Hematopoietic multipotent progenitor cell treated with erythropoietin and hydrocortisone succinate and interleukin-3 and kit ligand, for 8 days (in vitro differentiated cells): ENCODE data around the gene GPR142.
"Not testable (repeated sequence)": the region's sequence is repeated elsewhere in the genome, so short reads cannot be mapped to it uniquely, and the experiment has no call there.

Source experiments
- DNase-seq: peaks from one replicate; pipeline ENCODE4 v3.0.0-alpha.2; 2015

The GPR142 gene

DNA sequence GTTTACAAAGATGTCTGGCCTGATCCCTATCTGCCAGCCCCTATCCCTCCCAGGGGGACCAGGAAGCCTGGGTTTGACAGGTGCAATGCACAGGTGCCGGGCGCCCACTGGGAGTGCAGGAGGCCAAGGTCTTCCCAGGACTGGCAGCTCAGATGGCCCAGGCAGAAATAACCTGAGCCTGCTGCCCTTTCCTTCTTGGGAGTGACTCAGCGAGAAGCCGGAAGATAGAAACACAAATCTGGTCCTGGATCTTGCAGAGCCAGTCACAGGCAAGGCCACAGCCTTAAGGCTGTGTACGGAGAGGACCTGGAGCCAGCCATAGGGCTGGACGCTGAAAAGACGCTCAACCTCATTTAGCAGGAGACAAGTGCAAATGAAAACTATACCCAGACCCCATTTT, 27.7 kb downstream of the GPR142 start:
- DNase-seq = no peak

DNA sequence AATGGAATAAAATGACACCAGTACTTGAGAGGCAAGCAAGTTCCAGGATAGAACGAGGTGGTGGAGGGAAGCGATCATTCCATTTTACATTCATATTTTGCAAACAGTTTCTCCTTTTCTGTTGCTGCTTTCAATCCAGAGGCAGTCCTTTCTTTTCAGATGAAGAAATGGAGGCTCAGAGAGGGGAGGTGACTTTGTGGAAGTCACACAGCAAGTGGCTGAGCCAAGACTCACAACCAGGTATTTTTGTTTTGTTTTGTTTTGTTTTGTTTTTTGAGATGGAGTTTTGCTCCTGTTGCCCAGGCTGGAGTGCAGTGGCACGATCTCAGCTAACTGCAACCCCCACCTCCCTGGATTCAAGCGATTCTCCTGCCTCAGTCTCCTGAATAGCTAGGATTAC, 29.3 kb downstream of the GPR142 start:
- no peak for DNase-seq

DNA sequence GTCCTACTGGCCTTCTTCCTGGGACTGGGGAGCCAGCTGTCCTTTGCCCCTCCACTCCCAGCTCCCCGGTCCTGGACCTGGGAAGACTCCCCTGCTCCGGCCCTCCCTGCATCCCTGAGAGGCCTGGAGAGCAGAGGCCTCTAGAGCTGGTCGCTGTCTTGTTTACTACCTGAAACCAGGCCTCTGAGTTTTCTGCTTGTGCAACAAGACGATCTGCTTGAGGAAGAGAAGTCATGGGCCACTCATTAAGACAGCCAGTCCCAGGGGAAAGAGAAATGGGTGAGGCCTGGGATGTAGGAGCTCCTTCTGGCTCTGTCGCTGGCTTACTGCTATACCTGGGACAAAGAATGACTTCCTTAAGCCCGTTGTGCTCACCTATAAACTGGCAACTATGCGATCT, 34.7 kb downstream of the GPR142 start:
- no peak for DNase-seq

DNA sequence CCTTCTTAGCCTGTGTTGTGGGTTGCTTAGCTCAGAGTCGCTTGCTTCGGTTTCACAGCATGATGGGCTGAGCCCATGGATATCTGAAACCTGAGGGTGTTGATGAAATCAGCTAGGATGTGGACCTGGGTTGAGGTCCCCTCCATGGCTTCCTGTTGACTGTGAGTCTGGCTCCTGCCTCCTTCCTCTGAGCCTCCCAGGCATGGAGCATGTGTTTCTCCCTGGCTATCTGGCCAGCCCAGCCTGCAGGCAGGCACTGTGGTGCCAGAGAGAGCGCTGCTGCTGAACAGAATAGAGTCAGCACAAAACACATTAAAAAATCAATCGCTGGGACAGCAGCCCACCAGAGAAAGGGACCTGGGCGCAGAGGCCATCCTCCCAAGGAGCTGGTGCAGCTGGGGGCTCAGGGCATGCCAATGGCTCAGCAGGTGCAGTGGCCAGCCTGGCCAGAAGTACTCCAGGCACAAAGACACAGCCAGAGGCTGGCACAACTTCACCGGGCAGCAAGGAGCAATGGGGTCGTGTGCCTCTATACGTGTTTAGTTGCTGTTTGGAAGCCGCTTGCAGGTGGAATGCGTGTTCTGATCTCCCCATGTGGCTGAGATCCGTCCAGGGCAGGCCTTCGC, 36.3 kb downstream of the GPR142 start:
- DNase-seq = no peak

DNA sequence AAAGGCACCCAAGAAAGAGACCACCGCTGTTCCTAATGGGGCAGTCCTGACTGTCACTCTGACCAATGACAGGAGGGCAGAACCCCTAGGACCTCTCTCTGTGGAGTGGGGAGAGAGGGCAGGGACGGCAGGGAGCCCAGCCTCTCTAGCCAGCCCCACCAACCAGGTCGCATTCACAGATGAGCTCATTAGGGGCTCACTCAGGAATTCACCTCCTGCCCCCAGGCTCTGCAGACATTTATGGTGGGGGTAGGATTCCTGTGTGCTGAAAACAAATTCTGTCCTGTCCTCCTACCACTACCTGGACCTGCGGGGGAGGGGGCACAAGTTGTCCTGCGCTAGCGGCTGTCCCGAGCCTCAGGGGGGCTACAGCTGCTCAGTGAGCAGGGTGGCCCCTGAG, 36.9 kb downstream of the GPR142 start:
- DNase-seq = no peak

- no peak for DNase-seq
Observed at GRCh38 chr17:74404789-74405188, 37.5 kb downstream of the GPR142 start.

DNA sequence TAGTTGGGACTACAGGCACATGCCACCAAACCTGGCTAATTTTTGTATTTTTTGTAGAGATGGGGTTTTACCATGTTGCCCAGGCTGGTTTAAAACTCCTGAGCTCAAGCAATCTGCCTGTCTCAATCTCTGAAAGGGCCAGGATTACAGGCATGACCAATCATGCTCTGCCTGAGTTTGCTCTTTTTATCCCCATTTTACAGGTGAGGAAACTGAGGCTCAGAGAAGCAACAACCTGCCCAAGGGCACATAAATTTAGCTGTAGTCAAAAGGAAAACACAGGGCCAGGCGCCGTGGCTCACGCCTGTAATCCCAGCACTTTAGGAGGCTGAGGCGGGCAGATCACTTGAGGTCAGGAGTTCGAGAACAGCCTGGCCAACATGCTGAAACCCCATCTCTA, 38.0 kb downstream of the GPR142 start:
- not testable (repeated sequence) for DNase-seq

GRCh38 chr17:74407384-74407783, 40.1 kb downstream of the GPR142 start:
- DNase-seq = no peak

DNA sequence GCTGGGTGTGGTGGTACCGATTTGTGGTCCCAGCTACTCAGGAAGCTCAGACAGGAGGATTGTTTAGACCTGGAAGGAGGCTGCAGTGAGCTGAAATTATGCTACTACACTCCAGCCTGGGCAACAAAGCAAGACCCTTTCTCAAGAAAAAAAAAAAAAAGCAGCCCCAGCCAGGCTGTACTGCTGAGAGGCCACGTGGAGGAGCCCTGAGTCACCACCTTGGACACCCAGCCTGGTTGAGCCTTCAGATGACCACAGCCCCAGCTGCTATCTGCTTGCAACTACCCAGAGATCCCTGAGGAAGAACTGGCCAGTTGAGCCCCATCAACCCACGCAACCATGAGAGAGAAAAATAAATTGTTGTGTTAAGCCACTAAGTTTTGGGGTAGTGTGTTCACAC, 41.0 kb downstream of the GPR142 start:
- no peak for DNase-seq

GRCh38 chr17:74408815-74409214, 41.5 kb downstream of the GPR142 start:
- no peak for DNase-seq

DNA sequence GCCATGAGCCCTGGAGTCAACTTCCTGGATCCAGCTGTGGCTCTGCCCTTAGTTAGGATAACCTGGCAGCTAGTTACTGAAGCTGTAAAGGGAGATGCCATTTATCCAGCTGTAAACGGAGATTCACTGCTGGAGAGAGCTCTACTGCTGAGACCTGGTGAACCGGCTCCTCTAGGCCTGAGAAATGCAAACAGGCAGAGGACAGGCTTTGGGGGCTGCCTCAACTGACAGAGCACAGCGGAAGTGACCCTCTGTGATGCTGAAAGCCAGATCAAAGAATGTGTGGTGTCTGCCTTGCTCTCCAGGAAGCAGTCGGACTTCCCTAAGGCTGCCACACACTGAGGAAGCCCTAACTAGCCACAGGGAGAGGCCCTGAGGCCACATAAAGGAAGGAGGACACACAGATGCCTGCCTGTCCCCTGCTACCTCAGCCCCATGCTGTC, 42.7 kb downstream of the GPR142 start:
- DNase-seq = no peak

DNA sequence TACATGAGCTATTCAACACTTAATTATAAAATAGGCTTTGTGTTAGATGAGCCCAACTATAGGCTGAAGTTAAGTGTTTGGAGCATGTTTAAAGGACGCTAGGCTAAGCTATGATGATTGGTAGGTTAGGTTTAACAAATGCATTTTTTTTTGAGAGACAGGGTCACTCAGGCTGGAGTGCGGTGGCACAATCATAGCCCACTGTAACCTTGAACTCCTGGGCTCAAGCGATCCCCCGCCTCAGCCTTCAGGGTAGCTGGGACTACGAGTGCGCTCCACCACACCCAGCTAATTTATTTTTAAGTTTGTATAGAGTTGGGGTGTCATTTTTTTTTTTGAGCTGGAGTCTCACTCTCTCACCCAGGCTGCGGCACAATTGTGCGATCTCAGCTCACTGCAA, 45.3 kb downstream of the GPR142 start:
- no peak for DNase-seq

- no peak for DNase-seq
Observed at GRCh38 chr17:74413491-74413890, 46.2 kb downstream of the GPR142 start.

GRCh38 chr17:74414510-74414909, 47.2 kb downstream of the GPR142 start:
- no peak for DNase-seq

DNA sequence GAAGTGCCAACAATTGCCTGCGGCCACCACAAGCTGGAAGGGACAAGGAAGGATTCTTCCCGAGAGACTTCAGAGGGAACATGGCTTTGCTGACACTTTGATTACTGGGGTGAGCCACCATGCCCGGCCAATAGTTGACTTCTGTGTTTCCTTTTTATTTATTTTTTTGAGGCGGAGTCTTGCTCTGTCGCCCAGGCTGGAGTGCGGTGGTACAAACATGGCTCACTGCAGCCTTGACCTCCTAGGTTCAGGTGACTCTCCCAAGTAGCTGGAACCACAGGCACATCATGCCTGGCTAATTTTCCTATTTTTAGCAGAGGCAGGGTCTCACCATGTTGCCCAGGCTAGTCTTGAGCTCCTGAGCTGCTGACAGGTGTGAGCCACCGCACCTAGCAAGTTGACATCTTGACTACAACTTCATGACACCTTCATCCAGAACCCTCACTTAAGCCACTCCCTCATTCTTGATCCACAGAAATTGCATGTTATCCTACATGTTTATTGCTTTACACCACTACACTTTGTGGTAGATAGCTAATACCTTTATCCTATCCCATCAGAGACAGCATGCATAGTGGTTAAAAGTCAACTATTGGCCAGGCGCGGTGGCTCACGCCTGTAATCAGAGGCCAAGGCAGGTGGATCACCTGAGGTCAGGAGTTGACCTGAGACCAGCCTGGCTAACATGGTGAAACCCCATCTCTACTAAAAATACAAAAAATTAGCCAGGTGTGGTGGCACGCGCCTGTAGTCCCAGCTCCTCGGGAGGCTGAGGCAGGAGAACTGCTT, 48.5 kb downstream of the GPR142 start:
- DNase-seq = no peak

GRCh38 chr17:74417178-74418045, 50.1 kb downstream of the GPR142 start:
- DNase-seq = no peak

DNA sequence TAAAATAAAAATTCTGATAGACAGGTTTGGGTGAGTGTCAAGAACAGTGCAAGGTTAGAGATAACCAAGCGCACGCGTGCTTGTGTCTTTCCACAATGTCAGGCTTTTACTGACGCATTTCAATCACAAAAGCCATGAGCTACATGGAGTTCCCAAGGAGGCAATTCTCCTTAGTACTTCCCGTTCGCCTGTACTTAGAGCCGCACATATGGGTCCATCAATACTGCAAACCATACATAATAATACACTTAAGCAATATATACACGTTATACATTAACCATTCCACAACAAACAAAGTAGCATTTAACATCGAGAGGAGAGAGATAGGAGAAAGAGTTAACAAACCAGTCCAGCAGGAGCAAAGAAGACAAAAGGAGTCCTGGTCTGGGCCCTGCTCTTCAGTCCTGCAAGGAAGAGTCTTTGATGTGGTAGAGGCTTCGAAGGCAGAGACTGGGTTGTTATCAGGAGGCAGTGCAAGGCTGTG, 52.7 kb downstream of the GPR142 start:
- DNase-seq = no peak
